Chondrocyte (in vitro differentiated cells): ENCODE results near the gene SMIM24. TPM values are rescaled to one million over a fixed set of nuclear protein-coding genes. Genes with fewer than 3 reads are reported as not detected.
"Not testable (repeated sequence)": the region's sequence is repeated elsewhere in the genome, so short reads cannot be mapped to it uniquely, and the experiment has no call there.

ENCODE experiments used
- DNase-seq: peaks from one replicate; pipeline ENCODE4 v3.0.0; 2021; ENCODE audit warnings: mixed read lengths, low spot score
- H3K27ac Mint-ChIP-seq: one replicate; pipeline ENCODE4 v1.8.0; 2021; ENCODE audit warnings: mild to moderate bottlenecking, moderate library complexity, mixed read lengths; ENCODE audit not compliant: unreplicated experiment
- H3K27me3 Mint-ChIP-seq: 2 replicates; pipeline ENCODE4 v1.8.0; 2021; ENCODE audit warnings: low read depth, mixed read lengths
- H3K36me3 Mint-ChIP-seq: 2 replicates; pipeline ENCODE4 v1.8.0; 2021; ENCODE audit warnings: low read depth, mixed read lengths
- H3K4me1 Mint-ChIP-seq: 2 replicates; pipeline ENCODE4 v1.8.0; 2021; ENCODE audit warnings: low read depth, mild to moderate bottlenecking, mixed read lengths
- H3K4me3 Mint-ChIP-seq: one replicate; pipeline ENCODE4 v1.8.0; 2021; ENCODE audit warnings: mild to moderate bottlenecking, moderate library complexity, mixed read lengths; ENCODE audit not compliant: unreplicated experiment
- H3K9me3 Mint-ChIP-seq: 2 replicates; pipeline ENCODE4 v1.8.0; 2021; ENCODE audit warnings: low read depth, mixed read lengths
- total RNA-seq: library from RNA; stranded (reverse); gene quantifications from 3 replicates; pipeline ENCODE4 v1.2.1, GENCODE V29; 2021
- TF ChIP-seq, protein P1 (sequence below): fragments of 200-600 bp; sonication (generic); IDR thresholded peaks from 2 replicates; pipeline ENCODE4 v1.5.0; 2021; ENCODE audit warnings: antibody characterized with exemption, mild to moderate bottlenecking, moderate library complexity

The SMIM24 gene
- total RNA-seq, 1 donor from 2014 or later, result not detected

DNA sequence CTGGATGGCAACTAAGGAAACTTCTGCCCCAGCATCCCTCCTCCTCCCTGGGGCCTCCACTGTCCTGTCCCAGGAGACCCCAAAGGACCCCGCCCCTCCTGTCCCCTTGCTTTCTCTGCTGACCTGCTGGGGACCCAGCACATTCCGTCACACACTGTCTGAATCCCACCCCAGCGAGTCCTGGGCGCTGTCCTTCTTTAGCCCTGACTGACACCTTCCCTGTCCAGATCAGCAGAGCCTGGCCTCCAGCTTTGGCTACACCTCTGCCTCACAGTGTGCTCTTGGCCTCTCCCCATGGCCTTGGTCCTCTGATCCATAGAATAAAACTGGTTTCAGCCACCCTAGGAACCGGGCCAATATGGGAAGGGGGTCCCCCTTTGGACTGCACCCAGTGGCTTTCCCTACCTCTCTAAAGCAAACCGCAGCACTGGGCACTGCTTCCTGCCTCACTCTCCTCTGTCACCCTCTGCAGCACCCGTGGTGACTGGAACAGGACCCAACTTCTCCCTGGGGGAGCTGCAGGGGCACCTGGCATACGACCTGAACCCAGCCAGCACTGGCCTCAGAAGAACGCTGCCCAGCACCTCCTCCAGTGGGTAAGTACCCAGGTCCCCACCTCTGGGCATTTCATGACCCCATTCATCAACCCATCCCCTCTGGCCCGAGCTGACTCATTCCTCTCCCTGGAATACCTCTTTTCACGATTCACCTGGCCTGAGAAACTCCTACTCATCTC is 46.4 kb downstream of the SMIM24 start:
- peak overlapping the region; percentile 99 for H3K27ac Mint-ChIP-seq
- no peaks in the 10 kb centered on the region for H3K27me3 Mint-ChIP-seq
- TF ChIP-seq, protein P1, sequence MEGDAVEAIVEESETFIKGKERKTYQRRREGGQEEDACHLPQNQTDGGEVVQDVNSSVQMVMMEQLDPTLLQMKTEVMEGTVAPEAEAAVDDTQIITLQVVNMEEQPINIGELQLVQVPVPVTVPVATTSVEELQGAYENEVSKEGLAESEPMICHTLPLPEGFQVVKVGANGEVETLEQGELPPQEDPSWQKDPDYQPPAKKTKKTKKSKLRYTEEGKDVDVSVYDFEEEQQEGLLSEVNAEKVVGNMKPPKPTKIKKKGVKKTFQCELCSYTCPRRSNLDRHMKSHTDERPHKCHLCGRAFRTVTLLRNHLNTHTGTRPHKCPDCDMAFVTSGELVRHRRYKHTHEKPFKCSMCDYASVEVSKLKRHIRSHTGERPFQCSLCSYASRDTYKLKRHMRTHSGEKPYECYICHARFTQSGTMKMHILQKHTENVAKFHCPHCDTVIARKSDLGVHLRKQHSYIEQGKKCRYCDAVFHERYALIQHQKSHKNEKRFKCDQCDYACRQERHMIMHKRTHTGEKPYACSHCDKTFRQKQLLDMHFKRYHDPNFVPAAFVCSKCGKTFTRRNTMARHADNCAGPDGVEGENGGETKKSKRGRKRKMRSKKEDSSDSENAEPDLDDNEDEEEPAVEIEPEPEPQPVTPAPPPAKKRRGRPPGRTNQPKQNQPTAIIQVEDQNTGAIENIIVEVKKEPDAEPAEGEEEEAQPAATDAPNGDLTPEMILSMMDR, result no peak
- H3K36me3 Mint-ChIP-seq, result peaks cover 21% of the 10 kb centered on the region
- peaks cover 3% of the 10 kb centered on the region for H3K9me3 Mint-ChIP-seq
- H3K4me1 Mint-ChIP-seq, result peaks cover 22% of the 10 kb centered on the region
- no peak for DNase-seq
- H3K4me3 Mint-ChIP-seq, result peak overlapping the region; percentile 28

DNA sequence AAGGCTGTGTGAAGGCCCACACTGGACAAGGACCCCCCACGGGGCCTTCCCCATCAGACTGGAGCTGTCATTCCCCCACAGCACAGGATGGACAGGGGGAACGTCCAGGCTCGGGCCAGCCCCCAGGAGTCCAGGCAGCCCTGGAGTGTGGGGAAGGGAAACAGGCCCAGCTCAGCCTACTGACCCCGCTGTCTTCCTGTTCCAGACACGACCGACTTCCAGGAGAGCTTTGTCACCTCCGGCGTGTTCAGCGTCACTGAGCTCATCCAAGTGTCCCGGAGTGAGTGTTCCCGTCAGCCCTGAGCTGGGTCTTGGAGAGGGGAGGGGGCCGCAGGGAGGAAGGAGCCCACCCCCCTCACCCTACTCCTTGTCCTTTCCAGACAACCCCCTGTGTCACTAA is 47.0 kb downstream of the SMIM24 start:
- DNase-seq, result no peak
- Mint-ChIP-seq H3K36me3 (peaks cover 21% of the 10 kb centered on the region), H3K4me1 (peaks cover 28% of the 10 kb centered on the region), H3K4me3 (no peak overlapping the region), H3K27ac (peak overlapping the region; percentile 17), H3K9me3 (peaks cover 3% of the 10 kb centered on the region), H3K27me3 (no peaks in the 10 kb centered on the region)
- TF ChIP-seq, protein P1, result no peak

DNA sequence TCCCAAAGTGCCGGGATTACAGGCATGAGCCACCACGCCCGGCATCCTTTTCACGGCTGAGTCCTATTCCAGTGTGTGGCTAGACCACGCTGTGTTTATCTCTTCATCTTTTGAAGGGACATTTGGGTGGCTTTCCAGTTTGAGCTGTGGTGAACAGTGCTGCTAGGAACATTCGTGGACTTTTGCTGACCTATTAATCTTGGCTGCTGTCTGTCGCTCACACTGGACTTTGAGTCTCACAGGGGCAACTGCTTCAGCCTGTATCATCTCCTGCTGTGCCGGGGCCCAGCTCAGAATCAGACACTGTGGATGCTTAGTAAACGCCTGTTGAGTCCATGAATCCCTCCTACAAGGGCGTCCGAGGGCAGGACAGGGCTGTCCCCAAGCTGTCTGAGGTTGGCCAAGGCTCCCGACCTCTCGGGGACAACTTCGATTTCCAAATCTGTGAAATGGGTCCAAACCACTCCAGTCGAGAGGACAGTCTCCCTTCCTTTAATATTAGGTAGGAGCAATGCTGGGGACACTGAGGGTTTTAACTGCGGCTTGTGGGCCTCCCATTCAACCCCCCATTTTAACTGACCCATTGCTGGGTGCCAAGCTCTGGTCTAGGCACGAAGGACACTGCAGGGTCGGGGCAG is 48.4 kb downstream of the SMIM24 start:
- Mint-ChIP-seq H3K27ac (peak overlapping the region; percentile 17), H3K27me3 (no peaks in the 10 kb centered on the region)
- DNase-seq, result no peak

DNA sequence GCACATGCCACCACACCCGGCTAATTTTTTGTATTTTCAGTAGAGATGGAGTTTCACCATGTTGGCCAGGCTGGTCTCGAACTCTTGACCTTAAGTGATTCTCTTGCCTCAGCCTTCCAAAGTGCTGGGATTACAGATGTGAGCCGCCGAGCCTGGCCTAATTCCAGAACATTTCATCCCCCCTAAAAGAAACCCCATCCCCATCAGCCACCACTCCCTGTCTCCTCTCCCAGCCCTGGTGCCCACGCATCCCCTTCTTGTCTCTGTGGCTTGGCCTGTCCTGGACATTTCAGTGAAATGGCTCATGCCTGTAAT is 50.0 kb downstream of the SMIM24 start:
- not testable (repeated sequence) for H3K4me3 Mint-ChIP-seq, H3K9me3 Mint-ChIP-seq, DNase-seq, H3K27me3 Mint-ChIP-seq
- Mint-ChIP-seq H3K27ac (peak overlapping the region; percentile 66), H3K4me1 (peaks cover 36% of the 10 kb centered on the region), H3K36me3 (peaks cover 20% of the 10 kb centered on the region)

More for the DNA sequence above, 48.4 kb downstream of the SMIM24 start:
- H3K9me3 Mint-ChIP-seq, result peaks cover 3% of the 10 kb centered on the region
- TF ChIP-seq, protein P1, result no peak
- H3K36me3 Mint-ChIP-seq, result peaks cover 18% of the 10 kb centered on the region
- H3K4me3 Mint-ChIP-seq, result no peak overlapping the region
- peaks cover 40% of the 10 kb centered on the region for H3K4me1 Mint-ChIP-seq

DNA sequence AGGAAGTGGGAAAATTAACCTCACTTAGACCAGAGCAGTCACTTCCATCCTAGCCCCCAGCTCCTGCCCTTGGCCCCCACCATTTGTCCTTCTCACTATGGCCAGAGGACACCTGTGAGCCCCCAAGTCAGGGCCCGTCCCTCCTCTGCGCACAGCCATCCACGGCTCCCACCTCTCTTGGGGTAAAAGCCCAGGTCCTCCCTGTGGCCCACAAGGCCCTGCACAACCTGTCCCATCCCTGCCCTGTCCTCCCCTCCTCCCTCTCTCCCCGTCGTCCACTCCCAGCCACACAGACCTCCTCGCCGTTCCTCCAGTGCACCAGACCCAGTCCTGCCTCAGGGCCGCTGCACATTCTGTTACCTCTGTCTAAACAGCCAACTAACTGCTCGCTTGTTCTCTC is 53.9 kb downstream of the SMIM24 start:
- DNase-seq, result no peak
- H3K4me1 Mint-ChIP-seq, result peaks cover 25% of the 10 kb centered on the region

More for the DNA sequence above, 53.9 kb downstream of the SMIM24 start:
- no peak overlapping the region for H3K27ac Mint-ChIP-seq
- H3K27me3 Mint-ChIP-seq, result no peaks in the 10 kb centered on the region
- TF ChIP-seq, protein P1, result no peak
- no peaks in the 10 kb centered on the region for H3K9me3 Mint-ChIP-seq
- no peak overlapping the region for H3K4me3 Mint-ChIP-seq
- H3K36me3 Mint-ChIP-seq, result peaks cover 6% of the 10 kb centered on the region

Other genes starting within 250 kb of the SMIM24 start
- gene NFIC, start 113.9 kb downstream of the SMIM24 start, total RNA-seq, result 81.5 to 85.5 TPM (median 83.4 TPM) in 3 replicates
- gene SMIM44, start 2.9 kb upstream of the SMIM24 start, total RNA-seq, result not detected in 3 replicates
- gene DOHH, start 20.1 kb upstream of the SMIM24 start, total RNA-seq, result 9.9 to 10.3 TPM (median 10.1 TPM) in 3 replicates
- 35.0 to 37.6 TPM (median 36.5 TPM) in 3 replicates for gene FZR1, start 25.8 kb upstream of the SMIM24 start, total RNA-seq
- 0.35 to 0.65 TPM (median 0.56 TPM) in 3 replicates for gene TEKTIP1, start 58.6 kb upstream of the SMIM24 start, total RNA-seq
- gene MFSD12, start 77.1 kb upstream of the SMIM24 start, total RNA-seq, result 65.8 to 101 TPM (median 98.4 TPM) in 3 replicates
- gene HMG20B, start 92.4 kb upstream of the SMIM24 start, total RNA-seq, result 60.9 to 69.3 TPM (median 68.2 TPM) in 3 replicates
- gene GIPC3, start 105.0 kb upstream of the SMIM24 start, total RNA-seq, result 0.15 to 3.3 TPM (median 2.2 TPM) in 3 replicates
- gene TBXA2R, start 126.3 kb upstream of the SMIM24 start, total RNA-seq, result 5.4 to 5.8 TPM in 2 of 3 replicates, not detected in the other
- 18.6 to 22.0 TPM (median 19.5 TPM) in 3 replicates for gene CACTIN, start 146.3 kb upstream of the SMIM24 start, total RNA-seq
- gene PIP5K1C, start 219.9 kb upstream of the SMIM24 start, total RNA-seq, result 81.0 to 98.4 TPM (median 85.5 TPM) in 3 replicates
- not detected in 3 replicates for gene TJP3, start 227.9 kb upstream of the SMIM24 start, total RNA-seq